Stimulated activated effector memory CD8-positive, alpha-beta T cell treated with anti-CD3 and anti-CD28 coated beads, Interleukin-12 subunit alpha, Interleukin-12 subunit beta, amount 100 ng/mL, for 72 hours (primary cell): Measurements from ENCODE around the gene CAGE1.

Experiments
- ATAC-seq: fragments of 150-1000 bp; cut with Tn5 transposase; 2 replicates; pipeline ENCODE4 v1.10.0; 2021
- DNase-seq, 2 donors: peaks; one replicate each; pipeline ENCODE4 v3.0.0; 2021 to 2022; ENCODE audit warnings: low spot score in 2 of 2
- H3K27ac Mint-ChIP-seq: one replicate; pipeline ENCODE4 v1.8.0; 2022; ENCODE audit warnings: mild to moderate bottlenecking, mixed read lengths
- H3K36me3 Mint-ChIP-seq: one replicate; pipeline ENCODE4 v1.8.0; 2022; ENCODE audit warnings: mild to moderate bottlenecking, mixed read lengths
- H3K4me1 Mint-ChIP-seq: one replicate; pipeline ENCODE4 v1.8.0; 2022; ENCODE audit warnings: mixed read lengths
- H3K4me3 Mint-ChIP-seq: one replicate; pipeline ENCODE4 v1.8.0; 2022; ENCODE audit warnings: mild to moderate bottlenecking, mixed read lengths
- H3K9me3 Mint-ChIP-seq: one replicate; pipeline ENCODE4 v1.8.0; 2022; ENCODE audit warnings: mixed read lengths

The CAGE1 gene

DNA sequence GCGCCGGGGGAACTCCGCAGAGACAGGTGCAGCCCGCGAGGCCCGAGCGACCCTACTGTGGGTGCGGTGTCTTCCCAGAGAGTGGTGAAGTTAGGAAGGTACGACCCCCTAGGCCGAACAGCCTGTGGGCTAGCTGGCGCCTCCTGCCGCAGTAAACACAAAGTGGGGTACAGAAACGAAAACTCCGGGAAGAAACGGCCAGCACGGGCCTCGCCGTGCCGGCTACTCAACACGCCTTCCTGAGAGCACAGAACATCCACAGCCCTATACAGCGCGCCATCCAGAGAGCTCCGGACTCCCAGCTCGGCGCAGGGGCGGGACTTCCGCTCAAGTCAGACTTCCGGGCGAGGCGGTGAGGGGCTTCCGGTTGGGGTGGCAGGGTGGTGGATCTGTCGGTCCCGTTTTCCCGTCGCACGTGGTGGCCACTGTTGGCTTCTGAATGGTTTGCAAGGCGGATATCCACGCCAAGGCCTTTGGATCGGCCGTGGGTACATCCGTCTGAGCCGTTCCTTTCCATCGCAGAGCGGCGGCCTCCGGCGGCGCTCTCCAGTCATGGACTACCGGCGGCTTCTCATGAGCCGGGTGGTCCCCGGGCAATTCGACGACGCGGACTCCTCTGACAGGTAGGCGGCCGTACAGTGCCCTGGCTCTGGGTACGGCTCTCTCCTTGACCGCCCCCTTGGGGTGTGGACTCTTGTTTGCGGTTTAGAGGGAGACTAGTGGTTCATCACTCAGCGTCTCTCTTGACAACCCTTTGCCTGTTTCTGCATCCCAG, at the start of gene CAGE1, which contains the start of gene RIOK1:
CAGE1 (minus strand) TSS at position 292 of the 775 bp plus-strand sequence. CDS start 2,569 bp downstream, outside the sequence.
RIOK1 (plus strand) TSS at position 358 of the 775 bp plus-strand sequence; CDS start at position 553, 195 bp downstream.
- H3K36me3 Mint-ChIP-seq: peaks cover 40% of the 10 kb centered on the region
- H3K27ac Mint-ChIP-seq: peak within 1 kb of the TSS; percentile 93
- ATAC-seq: peak; percentile 98
- peaks cover 44% of the 10 kb centered on the region for H3K4me1 Mint-ChIP-seq
- peak within 1 kb of the TSS; percentile 81 for H3K4me3 Mint-ChIP-seq
- DNase-seq: peak; percentile 78 to 97
- H3K9me3 Mint-ChIP-seq: no peaks in the 10 kb centered on the region

GRCh38 chr6:7439228-7439627, 49.7 kb upstream of the CAGE1 start:
- DNase-seq (no peak), ATAC-seq (no peak)
- Mint-ChIP-seq H3K36me3 (no peaks in the 10 kb centered on the region), H3K4me1 (peaks cover 17% of the 10 kb centered on the region), H3K4me3 (no peak overlapping the region), H3K9me3 (peaks cover 6% of the 10 kb centered on the region), H3K27ac (no peak overlapping the region)

GRCh38 chr6:7438011-7438410, 48.5 kb upstream of the CAGE1 start:
- H3K27ac Mint-ChIP-seq: no peak overlapping the region
- DNase-seq: no peak

GRCh38 chr6:7434672-7435071, 45.1 kb upstream of the CAGE1 start:
- ATAC-seq (no peak), DNase-seq (no peak)
- peaks cover 6% of the 10 kb centered on the region for H3K9me3 Mint-ChIP-seq
- peaks cover 4% of the 10 kb centered on the region for H3K4me1 Mint-ChIP-seq
- H3K4me3 Mint-ChIP-seq: no peak overlapping the region
- no peaks in the 10 kb centered on the region for H3K36me3 Mint-ChIP-seq
- no peak overlapping the region for H3K27ac Mint-ChIP-seq

More at GRCh38 chr6:7438011-7438410, 48.5 kb upstream of the CAGE1 start:
- no peak overlapping the region for H3K4me3 Mint-ChIP-seq
- H3K36me3 Mint-ChIP-seq: no peaks in the 10 kb centered on the region
- H3K9me3 Mint-ChIP-seq: peaks cover 6% of the 10 kb centered on the region
- peaks cover 17% of the 10 kb centered on the region for H3K4me1 Mint-ChIP-seq
- no peak for ATAC-seq

GRCh38 chr6:7433121-7433617, 43.6 kb upstream of the CAGE1 start:
- no peaks in the 10 kb centered on the region for H3K4me1 Mint-ChIP-seq
- H3K27ac Mint-ChIP-seq: no peak overlapping the region
- DNase-seq (no peak), ATAC-seq (no peak)
- H3K36me3 Mint-ChIP-seq: no peaks in the 10 kb centered on the region
- peaks cover 6% of the 10 kb centered on the region for H3K9me3 Mint-ChIP-seq
- H3K4me3 Mint-ChIP-seq: no peak overlapping the region

- DNase-seq: no peak
- no peaks in the 10 kb centered on the region for H3K36me3 Mint-ChIP-seq
- no peak overlapping the region for H3K27ac Mint-ChIP-seq
- no peaks in the 10 kb centered on the region for H3K4me1 Mint-ChIP-seq
- ATAC-seq: no peak
- H3K9me3 Mint-ChIP-seq: peaks cover 6% of the 10 kb centered on the region
- H3K4me3 Mint-ChIP-seq: no peak overlapping the region
Observed at GRCh38 chr6:7432391-7433120, 43.0 kb upstream of the CAGE1 start.

DNA sequence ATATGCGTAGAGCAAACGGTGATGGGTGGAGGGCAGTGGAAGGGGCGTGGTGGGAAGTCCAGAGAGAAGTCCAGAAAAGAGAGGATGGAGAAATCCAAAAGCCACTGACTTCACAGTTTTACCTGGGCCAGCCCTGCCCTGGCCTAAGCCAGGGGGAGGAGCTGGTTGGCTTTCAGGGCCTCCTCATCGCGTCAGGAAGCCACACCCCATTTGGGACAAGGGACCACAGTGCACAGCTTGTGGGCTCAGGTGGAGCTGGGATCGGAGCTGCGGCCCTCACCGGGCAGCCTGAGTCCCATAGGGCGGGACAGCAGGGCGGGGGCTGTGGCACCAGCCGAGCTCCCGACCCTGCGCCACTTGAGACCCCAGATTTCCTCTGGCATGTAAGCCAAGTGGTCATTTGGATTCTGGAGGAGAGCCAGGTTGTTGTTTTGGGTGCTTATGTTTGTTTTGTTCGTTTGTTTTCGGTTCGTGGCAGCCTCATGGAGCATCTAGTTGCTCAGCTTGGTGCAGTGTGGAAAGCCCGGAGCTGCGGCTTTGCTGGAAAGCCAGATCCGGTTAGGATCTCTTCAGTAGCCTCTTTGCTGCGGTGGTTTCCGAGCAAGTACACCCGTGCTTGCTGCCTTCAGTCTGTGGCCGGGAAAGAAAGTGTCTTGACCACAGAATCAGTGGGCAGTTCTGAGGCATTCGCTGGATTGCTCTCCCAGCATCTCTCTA, 42.3 kb upstream of the CAGE1 start:
- peak; percentile 13 for ATAC-seq
- Mint-ChIP-seq H3K27ac (no peak overlapping the region), H3K9me3 (peaks cover 6% of the 10 kb centered on the region), H3K4me1 (no peaks in the 10 kb centered on the region), H3K4me3 (no peak overlapping the region), H3K36me3 (no peaks in the 10 kb centered on the region)
- no peak for DNase-seq

- ATAC-seq: no peak
- no peak overlapping the region for H3K27ac Mint-ChIP-seq
Observed at GRCh38 chr6:7431313-7431673, 41.8 kb upstream of the CAGE1 start.

GRCh38 chr6:7426447-7427169, 37.1 kb upstream of the CAGE1 start:
- no peak for ATAC-seq
- Mint-ChIP-seq H3K9me3 (no peaks in the 10 kb centered on the region), H3K4me1 (no peaks in the 10 kb centered on the region), H3K27ac (no peak overlapping the region), H3K4me3 (no peak overlapping the region), H3K36me3 (no peaks in the 10 kb centered on the region)
- DNase-seq: no peak

More at GRCh38 chr6:7431313-7431673, 41.8 kb upstream of the CAGE1 start:
- Mint-ChIP-seq H3K9me3 (peaks cover 6% of the 10 kb centered on the region), H3K4me3 (no peak overlapping the region), H3K36me3 (no peaks in the 10 kb centered on the region), H3K4me1 (no peaks in the 10 kb centered on the region)
- no peak for DNase-seq

DNA sequence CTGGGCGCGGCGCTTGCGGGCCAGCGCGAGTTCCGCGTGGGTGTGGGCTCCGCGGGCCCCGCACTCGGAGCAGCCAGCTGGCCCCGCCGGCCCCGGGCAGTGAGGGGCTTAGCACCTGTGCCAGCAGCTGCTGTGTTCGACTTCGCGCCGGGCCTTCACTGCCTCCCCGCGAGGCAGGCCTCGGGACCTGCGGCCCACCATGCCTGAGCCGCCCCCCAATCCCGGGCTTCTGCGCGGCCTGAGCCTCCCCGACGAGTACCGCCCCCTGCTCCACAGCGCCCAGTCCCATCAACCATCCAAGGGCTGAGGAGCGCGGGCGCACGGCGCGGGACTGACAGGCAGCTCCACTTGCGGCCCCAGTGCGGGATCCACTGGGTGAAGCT, 36.3 kb upstream of the CAGE1 start:
- Mint-ChIP-seq H3K4me3 (no peak overlapping the region), H3K9me3 (no peaks in the 10 kb centered on the region), H3K4me1 (no peaks in the 10 kb centered on the region), H3K36me3 (no peaks in the 10 kb centered on the region), H3K27ac (no peak overlapping the region)
- ATAC-seq (no peak), DNase-seq (no peak)

GRCh38 chr6:7424967-7425807, 35.6 kb upstream of the CAGE1 start:
- no peaks in the 10 kb centered on the region for H3K9me3 Mint-ChIP-seq
- no peak overlapping the region for H3K4me3 Mint-ChIP-seq
- no peak for DNase-seq
- no peaks in the 10 kb centered on the region for H3K4me1 Mint-ChIP-seq
- no peak for ATAC-seq
- no peaks in the 10 kb centered on the region for H3K36me3 Mint-ChIP-seq
- no peak overlapping the region for H3K27ac Mint-ChIP-seq

GRCh38 chr6:7424058-7424457, 34.5 kb upstream of the CAGE1 start:
- H3K4me3 Mint-ChIP-seq: no peak overlapping the region
- ATAC-seq (no peak), DNase-seq (no peak)
- H3K36me3 Mint-ChIP-seq: peaks cover under 1% of the 10 kb centered on the region
- no peak overlapping the region for H3K27ac Mint-ChIP-seq
- H3K9me3 Mint-ChIP-seq: no peaks in the 10 kb centered on the region
- H3K4me1 Mint-ChIP-seq: no peaks in the 10 kb centered on the region

DNA sequence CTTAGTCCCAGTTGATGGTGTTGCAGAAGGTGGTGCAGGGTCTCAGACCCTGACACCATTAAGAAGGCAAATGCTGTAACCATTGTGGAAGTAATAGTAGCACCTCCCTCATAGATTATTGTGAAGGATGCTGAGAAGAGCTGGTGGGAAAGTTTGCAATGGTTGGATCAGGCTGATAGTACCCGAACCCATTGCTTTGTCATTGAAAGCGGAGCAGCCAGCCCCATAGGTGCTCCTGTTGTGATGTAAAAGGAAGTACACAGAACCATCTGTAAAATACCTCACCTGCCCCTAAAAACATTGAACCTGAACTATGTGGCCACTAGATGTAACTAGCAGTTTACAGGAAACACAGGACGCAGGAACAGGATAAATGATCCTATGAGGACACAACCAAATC, 31.5 kb upstream of the CAGE1 start:
- ATAC-seq (no peak), DNase-seq (no peak)
- H3K9me3 Mint-ChIP-seq: no peaks in the 10 kb centered on the region
- no peak overlapping the region for H3K27ac Mint-ChIP-seq
- H3K4me3 Mint-ChIP-seq: no peak overlapping the region
- peaks cover 31% of the 10 kb centered on the region for H3K36me3 Mint-ChIP-seq
- H3K4me1 Mint-ChIP-seq: no peaks in the 10 kb centered on the region

DNA sequence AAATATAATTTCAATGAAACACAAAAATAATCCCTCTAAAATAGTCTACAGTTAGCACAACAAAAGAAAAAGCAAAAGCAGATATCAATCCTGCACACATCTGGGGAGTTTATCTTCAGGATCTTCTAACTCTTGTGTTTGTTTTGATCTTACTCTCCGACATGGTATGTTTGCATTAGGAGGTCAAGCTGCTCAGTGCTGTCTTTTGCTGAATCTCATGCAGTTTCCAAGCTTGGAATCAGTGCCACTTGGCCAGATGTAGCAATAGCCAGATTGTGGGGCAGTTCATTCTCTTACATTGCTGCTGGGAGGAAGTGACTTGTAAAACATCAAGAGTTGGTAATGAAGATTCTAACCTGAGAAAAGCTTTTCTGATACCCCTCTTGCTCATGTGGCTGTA, 29.5 kb upstream of the CAGE1 start:
- no peaks in the 10 kb centered on the region for H3K9me3 Mint-ChIP-seq
- H3K4me3 Mint-ChIP-seq: no peak overlapping the region
- ATAC-seq (no peak), DNase-seq (no peak)
- H3K4me1 Mint-ChIP-seq: no peaks in the 10 kb centered on the region
- H3K27ac Mint-ChIP-seq: no peak overlapping the region
- peaks cover 51% of the 10 kb centered on the region for H3K36me3 Mint-ChIP-seq
